ENCODE measurements around the gene UCMA. TPM values are rescaled to one million over a fixed set of nuclear protein-coding genes. Genes with fewer than 3 reads are reported as not detected.

Gene UCMA
- total and polyA plus RNA-seq, 10 of the 15 experiments (the other 5 are each of a cell fraction or from before 2014, with no cell fraction given) = 0.15 TPM; not detected in 9

DNA sequence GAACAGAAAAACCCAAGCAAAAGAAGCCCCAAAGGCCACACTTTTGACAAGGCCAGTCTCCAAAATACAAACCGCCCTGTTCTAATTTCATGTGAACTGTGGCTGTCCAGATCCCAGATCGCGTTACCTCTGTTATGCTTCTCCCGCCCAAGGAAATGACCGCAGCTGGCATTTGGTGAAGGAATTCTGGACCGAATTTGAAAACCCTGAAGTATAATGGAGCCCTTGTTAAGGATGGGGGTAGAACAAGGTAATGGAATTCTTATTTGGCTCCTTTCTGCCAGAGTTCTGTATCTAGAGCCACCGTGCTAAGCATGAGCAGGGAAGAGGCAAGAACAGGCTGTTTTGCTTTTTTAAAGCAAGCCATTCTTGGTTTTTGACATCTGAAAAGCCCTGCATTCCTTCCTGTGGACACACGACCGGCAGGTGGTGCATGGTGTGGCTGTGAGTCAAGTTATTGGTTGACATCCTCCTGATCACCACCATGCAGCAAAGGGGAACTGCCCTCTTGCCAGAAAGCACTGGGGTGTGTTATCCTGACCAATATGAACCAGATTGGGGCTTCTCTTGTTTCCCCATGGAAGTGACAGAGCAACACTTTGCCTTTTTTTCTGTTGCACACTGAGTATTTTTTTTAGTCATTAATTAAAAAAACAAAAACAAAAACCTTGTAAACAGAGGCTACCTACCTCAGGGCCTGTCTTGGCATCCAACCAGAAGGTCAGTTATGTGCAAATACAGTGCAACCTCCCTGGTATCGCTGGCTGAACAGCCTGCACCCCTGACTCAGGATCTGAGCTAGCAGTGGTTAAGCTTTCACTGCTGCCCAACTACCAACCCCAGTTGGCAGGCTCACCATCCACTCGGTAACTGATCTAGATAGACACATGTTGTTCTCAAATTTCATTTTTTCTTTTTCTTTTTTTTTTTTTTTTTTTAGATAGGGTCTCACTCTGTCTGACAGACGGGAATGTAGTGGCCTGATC is 14.2 kb downstream of the UCMA start:
- 77% methylated on average over 11 of the region's 12 CpGs for WGBS (ENCODE audit: insufficient coverage, insufficient replicate concordance, low lambda C conversion rate, missing lambda C conversion rate)
- no TSS peak for BruUV-seq (replicated peaks)
- ChIA-PET RAD21 (ENCODE audit: unreplicated experiment) (no interaction called here), CTCF (interaction anchor here (0.6 kb wide), 1 partner anchor 355 kb away, joined by 3 read pairs; no protein-coding TSS in a partner anchor), POLR2A (interaction anchor here (0.6 kb wide), 1 partner anchor 11 kb away, joined by 3 read pairs; no protein-coding TSS in a partner anchor), SMC1A (ENCODE audit: uncharacterized antibody, unreplicated experiment) (no interaction called here)
- peak; percentile 5 for DNase-seq (ENCODE audit: low read depth, low spot score)
- no peaks in the 10 kb centered on the region for H3K27me3 ChIP-seq (replicated peaks in 1 of 2; ENCODE audit: control insufficient read depth in 2 of 2, insufficient read depth in 2 of 2, low read length in 1 of 2)
- TF ChIP-seq RAD21 (IDR thresholded peaks at IDR 0.05; ENCODE audit: insufficient read depth, low read depth, low read length) = peak; percentile 33
- TF ChIP-seq, protein P1, sequence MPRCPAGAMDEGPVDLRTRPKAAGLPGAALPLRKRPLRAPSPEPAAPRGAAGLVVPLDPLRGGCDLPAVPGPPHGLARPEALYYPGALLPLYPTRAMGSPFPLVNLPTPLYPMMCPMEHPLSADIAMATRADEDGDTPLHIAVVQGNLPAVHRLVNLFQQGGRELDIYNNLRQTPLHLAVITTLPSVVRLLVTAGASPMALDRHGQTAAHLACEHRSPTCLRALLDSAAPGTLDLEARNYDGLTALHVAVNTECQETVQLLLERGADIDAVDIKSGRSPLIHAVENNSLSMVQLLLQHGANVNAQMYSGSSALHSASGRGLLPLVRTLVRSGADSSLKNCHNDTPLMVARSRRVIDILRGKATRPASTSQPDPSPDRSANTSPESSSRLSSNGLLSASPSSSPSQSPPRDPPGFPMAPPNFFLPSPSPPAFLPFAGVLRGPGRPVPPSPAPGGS (IDR thresholded peaks at IDR 0.05; ENCODE audit: borderline replicate concordance, insufficient read depth, low read depth, low read length, poor library complexity, severe bottlenecking) = no peak
- TF ChIP-seq SIX5 (IDR thresholded peaks at IDR 0.05; ENCODE audit: low read depth, low read length, severe bottlenecking) = no peak
- TF ChIP-seq ZNF384 (IDR thresholded peaks at IDR 0.05; ENCODE audit: borderline replicate concordance, low read depth, low read length) = no peak
- TF ChIP-seq BACH1 (IDR thresholded peaks at IDR 0.05; ENCODE audit: borderline replicate concordance) = no peak
- TF ChIP-seq SMC3 (IDR thresholded peaks at IDR 0.05; ENCODE audit: borderline replicate concordance, low read length) = peak; percentile 37; the same call in 1 of the 2 replicates
- no peak for TF ChIP-seq SKIL (IDR thresholded peaks at IDR 0.05; ENCODE audit: low read depth, poor library complexity, severe bottlenecking)
- peak; percentile 51; the same call in 1 of the 2 replicates for TF ChIP-seq SPI1 (IDR thresholded peaks at IDR 0.05; ENCODE audit: borderline replicate concordance, insufficient read depth, low read depth, low read length)
- TF ChIP-seq SMAD1 (IDR thresholded peaks at IDR 0.05; ENCODE audit: low read depth, partially characterized antibody) = no peak
- TF ChIP-seq, protein P2, sequence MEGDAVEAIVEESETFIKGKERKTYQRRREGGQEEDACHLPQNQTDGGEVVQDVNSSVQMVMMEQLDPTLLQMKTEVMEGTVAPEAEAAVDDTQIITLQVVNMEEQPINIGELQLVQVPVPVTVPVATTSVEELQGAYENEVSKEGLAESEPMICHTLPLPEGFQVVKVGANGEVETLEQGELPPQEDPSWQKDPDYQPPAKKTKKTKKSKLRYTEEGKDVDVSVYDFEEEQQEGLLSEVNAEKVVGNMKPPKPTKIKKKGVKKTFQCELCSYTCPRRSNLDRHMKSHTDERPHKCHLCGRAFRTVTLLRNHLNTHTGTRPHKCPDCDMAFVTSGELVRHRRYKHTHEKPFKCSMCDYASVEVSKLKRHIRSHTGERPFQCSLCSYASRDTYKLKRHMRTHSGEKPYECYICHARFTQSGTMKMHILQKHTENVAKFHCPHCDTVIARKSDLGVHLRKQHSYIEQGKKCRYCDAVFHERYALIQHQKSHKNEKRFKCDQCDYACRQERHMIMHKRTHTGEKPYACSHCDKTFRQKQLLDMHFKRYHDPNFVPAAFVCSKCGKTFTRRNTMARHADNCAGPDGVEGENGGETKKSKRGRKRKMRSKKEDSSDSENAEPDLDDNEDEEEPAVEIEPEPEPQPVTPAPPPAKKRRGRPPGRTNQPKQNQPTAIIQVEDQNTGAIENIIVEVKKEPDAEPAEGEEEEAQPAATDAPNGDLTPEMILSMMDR (IDR thresholded peaks at IDR 0.05 in 2 of 3, conservative IDR thresholded peaks at IDR 0.05 in 1 of 3; ENCODE audit: control insufficient read depth in 2 of 3, extremely low read depth in 1 of 3, insufficient read depth in 1 of 3, low read depth in 3 of 3, low read length in 3 of 3) = peak; percentile 37 to 39 (median 37); a peak in 5 of 6 replicates
- H3K4me3 ChIP-seq = no peak overlapping the region
- ATAC-seq = peak; percentile 96
- intact Hi-C loops (cut with micrococcal nuclease; ENCODE audit: unreplicated experiment) = loop anchor here (1.0 kb wide), 1 partner anchor 82 kb away; no protein-coding TSS in a partner anchor
- no peaks in the 10 kb centered on the region for H3K79me2 ChIP-seq (ENCODE audit: control insufficient read depth, insufficient read depth, low read length)
- in situ Hi-C loops (cut with MboI) = no loop called here
- H2AFZ ChIP-seq (ENCODE audit: control insufficient read depth, low read depth, low read length) = no peak overlapping the region; the same call in 1 of the 2 replicates
- no peaks in the 10 kb centered on the region for H3K4me1 ChIP-seq (ENCODE audit: control insufficient read depth, insufficient read depth, low read length)
- H3K27ac ChIP-seq (ENCODE audit: control insufficient read depth, insufficient read depth) = no peak overlapping the region
- H4K20me1 ChIP-seq (ENCODE audit: control insufficient read depth, insufficient read depth) = no peaks in the 10 kb centered on the region
- no peak overlapping the region for H3K9ac ChIP-seq (ENCODE audit: control insufficient read depth, insufficient read depth, low read length)
- no peak for FAIRE-seq
- H3K9me3 ChIP-seq (replicated peaks; ENCODE audit: control insufficient read depth, insufficient read depth, low read length) = no peaks in the 10 kb centered on the region
- no peaks in the 10 kb centered on the region for H3K36me3 ChIP-seq (ENCODE audit: control insufficient read depth in 2 of 2, insufficient read depth in 2 of 2, low read length in 1 of 2)
- H3K4me2 ChIP-seq (ENCODE audit: control insufficient read depth, insufficient read depth) = no peak overlapping the region
